ENCODE data around the gene FAM43A.
A peak's percentile ranks its signal among the peaks of the same experiment; 100 is the strongest.

DNA sequence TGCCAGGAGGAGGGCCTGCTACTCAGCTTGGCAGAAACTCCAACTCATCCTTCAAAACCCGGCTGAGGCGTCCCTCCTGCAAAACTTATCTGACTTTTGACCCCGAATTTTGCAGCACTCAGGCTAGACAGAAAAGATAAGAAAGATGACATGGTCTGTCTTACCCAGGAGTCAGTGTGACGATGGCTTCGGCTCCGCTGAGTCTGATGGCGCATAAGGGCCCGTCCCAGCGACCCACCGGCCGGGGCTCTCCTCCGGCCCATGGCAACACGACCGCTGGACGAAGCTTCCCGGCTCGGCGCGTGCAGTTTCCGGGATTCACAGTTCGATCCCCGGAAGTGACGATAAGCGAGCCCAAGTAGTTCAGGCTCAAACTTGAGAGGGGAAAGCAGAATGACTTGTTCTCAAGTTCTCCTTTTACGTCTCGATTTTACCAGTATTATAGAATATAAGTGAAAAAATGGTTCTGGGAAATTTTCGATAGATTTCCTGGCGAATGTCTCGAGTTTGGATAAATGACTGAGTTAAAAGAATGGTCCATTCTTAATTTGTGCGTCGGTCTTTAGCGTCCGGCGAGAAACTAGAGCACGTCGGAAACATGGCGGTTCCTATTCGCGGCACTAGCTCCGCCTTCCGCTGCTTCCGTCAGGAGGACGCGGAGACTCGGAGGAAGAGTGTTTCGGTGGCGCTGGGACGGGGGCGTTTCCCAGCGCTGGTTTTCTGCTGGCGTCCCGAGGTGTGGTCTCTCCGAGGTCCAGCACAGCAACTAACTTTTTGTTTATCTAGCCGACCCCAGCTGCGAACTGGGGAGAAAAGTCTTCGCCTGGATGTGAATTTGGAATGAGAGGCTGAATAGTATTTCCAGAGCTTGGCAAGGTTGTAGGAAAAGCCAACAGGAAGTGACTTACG, 13.5 kb upstream of the FAM43A start, which contains the start of gene LSG1:
- TF ChIP-seq POLR2A (IDR thresholded peaks at IDR 0.05; ENCODE audit: low read depth, low read length), result peak; percentile 67; the same call in 1 of the 2 replicates
- TF ChIP-seq, protein P1, sequence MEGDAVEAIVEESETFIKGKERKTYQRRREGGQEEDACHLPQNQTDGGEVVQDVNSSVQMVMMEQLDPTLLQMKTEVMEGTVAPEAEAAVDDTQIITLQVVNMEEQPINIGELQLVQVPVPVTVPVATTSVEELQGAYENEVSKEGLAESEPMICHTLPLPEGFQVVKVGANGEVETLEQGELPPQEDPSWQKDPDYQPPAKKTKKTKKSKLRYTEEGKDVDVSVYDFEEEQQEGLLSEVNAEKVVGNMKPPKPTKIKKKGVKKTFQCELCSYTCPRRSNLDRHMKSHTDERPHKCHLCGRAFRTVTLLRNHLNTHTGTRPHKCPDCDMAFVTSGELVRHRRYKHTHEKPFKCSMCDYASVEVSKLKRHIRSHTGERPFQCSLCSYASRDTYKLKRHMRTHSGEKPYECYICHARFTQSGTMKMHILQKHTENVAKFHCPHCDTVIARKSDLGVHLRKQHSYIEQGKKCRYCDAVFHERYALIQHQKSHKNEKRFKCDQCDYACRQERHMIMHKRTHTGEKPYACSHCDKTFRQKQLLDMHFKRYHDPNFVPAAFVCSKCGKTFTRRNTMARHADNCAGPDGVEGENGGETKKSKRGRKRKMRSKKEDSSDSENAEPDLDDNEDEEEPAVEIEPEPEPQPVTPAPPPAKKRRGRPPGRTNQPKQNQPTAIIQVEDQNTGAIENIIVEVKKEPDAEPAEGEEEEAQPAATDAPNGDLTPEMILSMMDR (conservative IDR thresholded peaks at IDR 0.05; ENCODE audit: low read depth, low read length), result no peak
- no peak for TF ChIP-seq SMC3 (IDR thresholded peaks at IDR 0.05; ENCODE audit: low read depth, low read length)
- TF ChIP-seq MAFK (IDR thresholded peaks at IDR 0.05; ENCODE audit: low read depth, low read length), result no peak
- no peak for TF ChIP-seq RAD21 (IDR thresholded peaks at IDR 0.05; ENCODE audit: low read length)
- TF ChIP-seq, protein P2, sequence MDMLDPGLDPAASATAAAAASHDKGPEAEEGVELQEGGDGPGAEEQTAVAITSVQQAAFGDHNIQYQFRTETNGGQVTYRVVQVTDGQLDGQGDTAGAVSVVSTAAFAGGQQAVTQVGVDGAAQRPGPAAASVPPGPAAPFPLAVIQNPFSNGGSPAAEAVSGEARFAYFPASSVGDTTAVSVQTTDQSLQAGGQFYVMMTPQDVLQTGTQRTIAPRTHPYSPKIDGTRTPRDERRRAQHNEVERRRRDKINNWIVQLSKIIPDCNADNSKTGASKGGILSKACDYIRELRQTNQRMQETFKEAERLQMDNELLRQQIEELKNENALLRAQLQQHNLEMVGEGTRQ (IDR thresholded peaks at IDR 0.05; ENCODE audit: low read depth, low read length), result no peak
- no peak for TF ChIP-seq FOS (IDR thresholded peaks at IDR 0.05; ENCODE audit: low read depth, low read length)
- no peak for TF ChIP-seq CEBPB (IDR thresholded peaks at IDR 0.05; ENCODE audit: low read depth, low read length)
- TF ChIP-seq NFE2L2 (IDR thresholded peaks at IDR 0.05; ENCODE audit: low read depth, low read length), result no peak
- no peak for TF ChIP-seq RCOR1 (IDR thresholded peaks at IDR 0.05; ENCODE audit: insufficient replicate concordance, low read length)
- TF ChIP-seq, protein P3, sequence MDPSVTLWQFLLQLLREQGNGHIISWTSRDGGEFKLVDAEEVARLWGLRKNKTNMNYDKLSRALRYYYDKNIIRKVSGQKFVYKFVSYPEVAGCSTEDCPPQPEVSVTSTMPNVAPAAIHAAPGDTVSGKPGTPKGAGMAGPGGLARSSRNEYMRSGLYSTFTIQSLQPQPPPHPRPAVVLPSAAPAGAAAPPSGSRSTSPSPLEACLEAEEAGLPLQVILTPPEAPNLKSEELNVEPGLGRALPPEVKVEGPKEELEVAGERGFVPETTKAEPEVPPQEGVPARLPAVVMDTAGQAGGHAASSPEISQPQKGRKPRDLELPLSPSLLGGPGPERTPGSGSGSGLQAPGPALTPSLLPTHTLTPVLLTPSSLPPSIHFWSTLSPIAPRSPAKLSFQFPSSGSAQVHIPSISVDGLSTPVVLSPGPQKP (IDR thresholded peaks at IDR 0.05; ENCODE audit: borderline replicate concordance, low read depth, low read length), result no peak
- TF ChIP-seq CHD1 (IDR thresholded peaks at IDR 0.05; ENCODE audit: low read depth, low read length), result no peak; the same call in 1 of the 2 replicates
- peak; percentile 97 for TF ChIP-seq MXI1 (IDR thresholded peaks at IDR 0.05; ENCODE audit: borderline replicate concordance, low read depth, low read length)

Measured in IMR-90 (cell line).